ENCODE results near the gene SH3TC1. TPM values are rescaled to one million over a fixed set of nuclear protein-coding genes. Genes with fewer than 3 reads are reported as not detected.

The SH3TC1 gene
- total RNA-seq, 1 donor from 2014 or later: 64.5 TPM

DNA sequence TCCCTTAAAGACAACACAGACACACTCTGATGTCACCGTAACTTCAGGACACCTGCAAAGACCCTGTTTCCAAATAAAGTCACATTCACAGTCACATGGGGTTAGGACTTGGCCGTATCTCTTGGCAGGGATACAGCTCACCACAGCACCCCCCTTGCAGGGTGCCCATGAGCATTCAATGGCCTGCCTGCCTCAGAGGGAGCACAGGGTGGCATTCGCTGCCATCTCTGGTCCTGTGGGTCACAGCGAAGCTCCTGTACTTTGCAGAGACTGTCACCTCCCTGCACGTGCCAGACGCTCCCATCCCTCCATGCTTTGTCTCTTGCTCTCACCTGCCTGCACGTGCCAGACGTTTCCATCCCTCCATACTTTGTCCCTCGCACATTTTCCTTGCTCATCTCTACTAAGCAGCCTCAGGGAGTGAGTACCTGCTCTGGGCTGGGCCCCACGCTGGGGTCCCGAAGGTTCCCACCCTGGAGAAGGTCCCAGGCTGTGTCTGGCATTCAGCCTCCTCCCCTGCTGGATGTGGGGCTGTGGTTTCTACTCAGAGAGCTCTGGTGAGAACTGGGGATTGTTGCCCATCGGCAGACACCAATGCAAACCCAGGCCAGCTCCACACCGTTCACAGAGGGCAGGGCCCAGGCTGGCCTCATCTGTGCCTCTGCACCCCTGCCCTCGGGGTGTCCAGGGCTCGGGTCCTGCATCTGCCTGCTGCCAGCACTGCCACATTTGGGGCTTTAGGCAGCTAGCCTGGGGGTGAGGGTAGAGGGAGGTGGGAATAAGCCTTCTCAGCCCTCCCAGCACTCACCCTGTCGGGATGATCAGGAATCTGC, 86.3 kb downstream of the SH3TC1 start:
- no peaks in the 10 kb centered on the region for H3K36me3 ChIP-seq
- H3K4me1 ChIP-seq: peaks cover 0 to 6% of the 10 kb centered on the region in 2 donors
- DNase-seq (ENCODE audit: low spot score in 2 of 2): no peak
- no peak overlapping the region for H3K27ac ChIP-seq
- no peak overlapping the region for H3K4me3 ChIP-seq
- intact Hi-C loops (cut with DNase I): no loop called here
- H3K9me3 ChIP-seq: no peaks in the 10 kb centered on the region
- H3K27me3 ChIP-seq: no peaks in the 10 kb centered on the region
- TF ChIP-seq CTCF (IDR thresholded peaks at IDR 0.05): no peak

DNA sequence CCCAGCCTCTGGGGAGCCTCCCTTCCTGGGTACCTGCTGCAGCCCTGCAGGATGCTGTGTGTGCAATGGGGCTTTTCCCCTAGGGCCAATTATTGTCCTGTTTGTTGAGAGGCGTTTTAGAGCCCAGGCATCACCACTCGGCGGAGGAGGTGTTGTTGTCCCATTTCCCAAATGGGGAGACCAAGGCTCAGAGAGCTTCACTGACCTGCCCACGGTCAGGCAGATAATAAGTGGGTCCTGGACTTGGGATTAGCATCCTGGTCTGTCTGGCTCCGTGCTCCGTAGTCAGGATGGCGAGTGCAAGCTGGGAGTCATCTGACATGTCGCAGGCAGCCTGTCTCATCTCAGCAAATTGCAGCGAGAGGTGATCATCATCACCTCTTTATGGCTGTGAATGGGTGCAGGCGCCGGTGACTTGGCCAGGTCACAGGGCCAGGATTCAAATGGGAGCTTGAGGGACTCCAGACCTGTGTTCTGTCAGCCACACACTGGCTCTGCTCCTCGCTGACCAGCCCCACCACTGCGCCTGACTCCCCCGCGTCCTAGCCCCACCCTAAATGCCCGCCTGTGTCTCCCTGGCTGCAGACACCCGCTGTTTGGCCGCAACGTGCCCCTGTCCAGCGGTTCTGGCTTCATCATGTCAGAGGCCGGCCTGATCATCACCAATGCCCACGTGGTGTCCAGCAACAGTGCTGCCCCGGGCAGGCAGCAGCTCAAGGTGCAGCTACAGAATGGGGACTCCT, 87.1 kb downstream of the SH3TC1 start:
- Histone ChIP-seq H3K4me1 (peaks cover 0 to 5% of the 10 kb centered on the region in 2 donors), H3K9me3 (no peaks in the 10 kb centered on the region), H3K27me3 (no peaks in the 10 kb centered on the region), H3K4me3 (no peak overlapping the region), H3K36me3 (no peaks in the 10 kb centered on the region), H3K27ac (no peak overlapping the region)
- DNase-seq (ENCODE audit: low spot score in 2 of 2): no peak
- no peak for TF ChIP-seq CTCF (IDR thresholded peaks at IDR 0.05)
- intact Hi-C loops (cut with DNase I): no loop called here

- Histone ChIP-seq H3K36me3 (no peaks in the 10 kb centered on the region), H3K9me3 (no peaks in the 10 kb centered on the region), H3K4me3 (no peak overlapping the region), H3K4me1 (no peaks in the 10 kb centered on the region), H3K27ac (no peak overlapping the region), H3K27me3 (no peaks in the 10 kb centered on the region)
- no peak for TF ChIP-seq CTCF (IDR thresholded peaks at IDR 0.05)
- no peak for DNase-seq (ENCODE audit: low spot score in 2 of 2)
- intact Hi-C loops (cut with DNase I): no loop called here
Measured at GRCh38 chr4:8286719-8287342, 87.7 kb downstream of the SH3TC1 start.

GRCh38 chr4:8287343-8288280, 88.5 kb downstream of the SH3TC1 start:
- H3K4me1 ChIP-seq: no peaks in the 10 kb centered on the region
- no peak for TF ChIP-seq CTCF (IDR thresholded peaks at IDR 0.05)
- no peaks in the 10 kb centered on the region for H3K9me3 ChIP-seq
- H3K4me3 ChIP-seq: no peak overlapping the region
- intact Hi-C loops (cut with DNase I): no loop called here
- no peaks in the 10 kb centered on the region for H3K27me3 ChIP-seq
- H3K27ac ChIP-seq: no peak overlapping the region
- H3K36me3 ChIP-seq: no peaks in the 10 kb centered on the region
- no peak for DNase-seq (ENCODE audit: low spot score in 2 of 2)

DNA sequence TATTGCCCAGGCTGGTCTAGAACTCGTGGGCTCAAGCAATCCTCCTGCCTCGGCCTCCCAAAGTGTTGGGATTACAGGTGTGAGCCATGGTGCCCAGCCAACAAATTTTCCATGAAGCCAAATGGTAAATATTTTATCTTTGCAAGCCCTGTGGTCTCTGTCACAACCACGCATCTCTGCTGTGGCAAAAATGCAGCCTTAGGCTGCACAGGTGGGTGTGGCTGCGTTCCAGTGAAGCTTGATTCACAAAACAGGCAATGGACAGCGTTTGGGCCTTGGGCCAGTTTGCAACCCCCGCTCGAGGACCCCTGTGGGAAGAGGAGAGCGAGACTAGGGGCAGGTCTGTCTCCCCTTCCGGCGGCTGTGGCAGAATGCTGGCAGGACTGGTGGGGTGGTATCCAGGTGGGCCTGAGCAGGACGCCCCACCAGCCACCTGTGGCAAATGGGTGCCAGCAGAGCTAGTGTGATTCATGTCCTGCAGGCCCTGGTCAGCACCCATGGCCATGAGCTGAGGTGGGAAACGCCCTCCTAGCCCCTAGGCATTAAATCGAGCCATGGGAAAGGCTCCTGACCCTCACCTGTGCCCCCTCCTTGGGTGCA, 90.2 kb downstream of the SH3TC1 start:
- Histone ChIP-seq H3K4me3 (no peak overlapping the region), H3K27ac (no peak overlapping the region), H3K4me1 (no peaks in the 10 kb centered on the region), H3K9me3 (no peaks in the 10 kb centered on the region), H3K36me3 (no peaks in the 10 kb centered on the region), H3K27me3 (no peaks in the 10 kb centered on the region)
- intact Hi-C loops (cut with DNase I): no loop called here
- DNase-seq (ENCODE audit: low spot score in 2 of 2): peak in 1 of 2 donors; percentile 52
- no peak for TF ChIP-seq CTCF (IDR thresholded peaks at IDR 0.05)
